HCT116 (cell line): ENCODE measurements around the gene SDK1. TPM values are rescaled to one million over a fixed set of nuclear protein-coding genes. Genes with fewer than 3 reads are reported as not detected.

ENCODE experiments used
- ATAC-seq: fragments of 200-7000 bp; cut with Tn5 transposase; 2 replicates; pipeline ENCODE4 v1.9.1; 2020; ENCODE audit warnings: mild to moderate bottlenecking, moderate library complexity
- BruUV-seq: library from RNA; stranded (reverse); fragments of 400-500 nt; replicated peaks from 2 replicates; lab custom pipeline; 2021; lab: Mats Ljungman, UMichigan
- CTCF ChIA-PET: fragments of 300-600 bp; sonication (Branson Sonifier 250); formaldehyde crosslinking; loops from one replicate; lab custom pipeline; 2021; ENCODE audit warnings: antibody characterized with exemption; lab: Charles Lee
- POLR2A ChIA-PET: fragments of 300-600, 350-600 bp; sonication (Branson Sonifier 250); formaldehyde crosslinking; loops from one replicate; lab custom pipeline; 2021; ENCODE audit warnings: antibody characterized with exemption; lab: Charles Lee
- RAD21 ChIA-PET, 2 experiments: fragments of 300-600 bp; sonication (Branson Sonifier 250); formaldehyde crosslinking; loops; one replicate each; lab custom pipeline; 2023; ENCODE audit warnings: low total read pairs in 2 of 2; ENCODE audit not compliant: uncharacterized antibody in 2 of 2, unreplicated experiment in 2 of 2, low non-redundant PET in 1 of 2; lab: Charles Lee
- DNase-seq: peaks from one replicate; pipeline ENCODE4 v3.0.0-alpha.2; 2010; ENCODE audit warnings: low read depth, low spot score
- H2AFZ ChIP-seq: fragments of 200-600 bp; shearing (Covaris generic), sonication (generic); 2 replicates; pipeline ENCODE4 v1.6.1; 2017; ENCODE audit warnings: low read depth, mixed run types, mixed read lengths, antibody characterized with exemption, low read length; ENCODE audit not compliant: poor library complexity, severe bottlenecking
- H3K27ac ChIP-seq: 2 replicates; pipeline ENCODE4 v1.5.1; 2012; ENCODE audit warnings: low read depth, low read length
- H3K27me3 ChIP-seq: fragments of 200-600 bp; sonication (generic); 2 replicates; pipeline ENCODE4 v1.6.1; 2016; ENCODE audit warnings: mixed run types, low read length, mixed read lengths; ENCODE audit not compliant: insufficient read depth
- H3K36me3 ChIP-seq, 2 experiments: fragments of 200-500 bp in 1 of 2; fragments of 200-600 bp in 1 of 2; sonication (Bioruptor generic) in 1 of 2; sonication (generic) in 1 of 2; 2 replicates each; pipeline versions ENCODE4 v1.5.1 to v1.6.1; 2014 to 2016; ENCODE audit warnings: low read length in 2 of 2, inconsistent platforms in 1 of 2, mixed read lengths in 1 of 2, mixed run types in 1 of 2; ENCODE audit not compliant: insufficient read depth in 2 of 2, control insufficient read depth in 1 of 2
- H3K4me1 ChIP-seq, 2 experiments: fragments of 200-600 bp in 1 of 2; sonication (generic) in 1 of 2; 2 replicates each; pipeline versions ENCODE4 v1.5.1 to v1.6.1; 2012 to 2017; ENCODE audit warnings: low read length in 2 of 2, inconsistent platforms in 1 of 2, mild to moderate bottlenecking in 1 of 2, mixed read lengths in 1 of 2, mixed run types in 1 of 2, moderate library complexity in 1 of 2; ENCODE audit not compliant: insufficient read depth in 2 of 2, control insufficient read depth in 1 of 2
- H3K4me2 ChIP-seq: fragments of 200-600 bp; sonication (generic); 2 replicates; pipeline ENCODE4 v1.6.1; 2017; ENCODE audit warnings: mixed run types, low read length, mixed read lengths
- H3K4me3 ChIP-seq, 2 experiments: fragments of 200-600 bp in 1 of 2; sonication (generic) in 1 of 2; replicated peaks in 1 of 2; 2 replicates each; pipeline ENCODE4 v1.5.1; 2011 to 2016; ENCODE audit warnings: low read length in 2 of 2, control low read depth in 1 of 2, low read depth in 1 of 2, mild to moderate bottlenecking in 1 of 2, mixed read lengths in 1 of 2, mixed run types in 1 of 2
- H3K79me2 ChIP-seq: fragments of 200-600 bp; sonication (generic); 2 replicates; pipeline ENCODE4 v1.6.1; 2017; ENCODE audit warnings: mild to moderate bottlenecking, mixed run types, low read length, moderate library complexity, mixed read lengths; ENCODE audit not compliant: insufficient read depth
- H3K9ac ChIP-seq: fragments of 200-600 bp; sonication (generic); 2 replicates; pipeline ENCODE4 v1.6.1; 2016; ENCODE audit warnings: low read length, mixed read lengths
- H3K9me2 ChIP-seq: fragments of 200-600 bp; sonication (generic), shearing (Covaris generic); 2 replicates; pipeline ENCODE4 v1.6.1; 2017; ENCODE audit warnings: mixed run types, mild to moderate bottlenecking, moderate library complexity; ENCODE audit not compliant: insufficient read depth
- H3K9me3 ChIP-seq, 2 experiments: fragments of 200-500 bp in 1 of 2; fragments of 200-600 bp in 1 of 2; sonication (Bioruptor generic) in 1 of 2; sonication (generic) in 1 of 2; 2 replicates each; pipeline ENCODE4 v1.6.1; 2014 to 2017; ENCODE audit warnings: low read length in 2 of 2, mixed read lengths in 2 of 2, inconsistent platforms in 1 of 2, low read depth in 1 of 2, mild to moderate bottlenecking in 1 of 2, mixed run types in 1 of 2, moderate library complexity in 1 of 2; ENCODE audit not compliant: control insufficient read depth in 1 of 2, insufficient read depth in 1 of 2
- H4K20me1 ChIP-seq: fragments of 200-600 bp; sonication (generic), shearing (Covaris generic); 2 replicates; pipeline ENCODE4 v1.6.1; 2017; ENCODE audit warnings: mixed run types, mild to moderate bottlenecking, moderate library complexity; ENCODE audit not compliant: insufficient read depth
- ATF3 ChIP-seq: IDR thresholded peaks from 2 replicates; pipeline ENCODE4 v1.6.1; 2012
- CEBPB ChIP-seq: IDR thresholded peaks from 2 replicates; pipeline ENCODE4 v1.6.1; 2012; ENCODE audit warnings: low read depth
- EGR1 ChIP-seq: IDR thresholded peaks from 2 replicates; pipeline ENCODE4 v1.6.1; 2012; ENCODE audit warnings: low read depth
- ELF1 ChIP-seq: IDR thresholded peaks from 2 replicates; pipeline ENCODE4 v1.6.1; 2012; ENCODE audit warnings: low read depth, borderline replicate concordance
- EZH2 ChIP-seq: fragments of 200-600 bp; sonication (generic); IDR thresholded peaks from 2 replicates; pipeline ENCODE4 v1.6.1; 2017; ENCODE audit warnings: antibody characterized with exemption, mixed run types
- EZH2phosphoT487 ChIP-seq: fragments of 200-600 bp; IDR thresholded peaks from 2 replicates; pipeline ENCODE4 v1.6.1; 2018; ENCODE audit warnings: antibody characterized with exemption, borderline replicate concordance
- FOSL1 ChIP-seq: IDR thresholded peaks from 2 replicates; pipeline ENCODE4 v1.6.1; 2012; ENCODE audit warnings: low read depth
- JUND ChIP-seq: IDR thresholded peaks from 2 replicates; pipeline ENCODE4 v1.6.1; 2012
- POLR2A ChIP-seq: IDR thresholded peaks from 2 replicates; pipeline ENCODE4 v1.7.0; 2011; ENCODE audit warnings: borderline replicate concordance; ENCODE audit not compliant: insufficient read depth, insufficient read length; ENCODE audit errors: extremely low read depth
- POLR2AphosphoS5 ChIP-seq: IDR thresholded peaks from 2 replicates; pipeline ENCODE4 v1.6.1; 2011; ENCODE audit warnings: mild to moderate bottlenecking, low read depth, low read length, moderate library complexity
- RAD21 ChIP-seq: IDR thresholded peaks from 2 replicates; pipeline ENCODE4 v1.6.1; 2012; ENCODE audit warnings: low read depth, mild to moderate bottlenecking
- REST ChIP-seq: IDR thresholded peaks from 2 replicates; pipeline ENCODE4 v1.6.1; 2012; ENCODE audit warnings: low read depth
- SP1 ChIP-seq: IDR thresholded peaks from 2 replicates; pipeline ENCODE4 v1.6.1; 2012; ENCODE audit warnings: low read depth
- SRF ChIP-seq: IDR thresholded peaks from 2 replicates; pipeline ENCODE4 v1.6.1; 2012; ENCODE audit warnings: low read depth
- TCF7L2 ChIP-seq: IDR thresholded peaks from 2 replicates; pipeline ENCODE4 v1.7.0; 2011; ENCODE audit warnings: borderline replicate concordance, inconsistent platforms; ENCODE audit not compliant: insufficient read depth, insufficient read length; ENCODE audit errors: extremely low read depth
- ZFX ChIP-seq: fragments of 450-650 bp; IDR thresholded peaks from 2 replicates; pipeline ENCODE4 v1.6.1; 2017
- ZNF274 ChIP-seq: fragments of 200-500 bp; sonication (Bioruptor generic); IDR thresholded peaks from 2 replicates; pipeline ENCODE4 v1.6.1; 2014; ENCODE audit warnings: mild to moderate bottlenecking, low read depth, low read length, inconsistent platforms
- intact Hi-C: fragments of 100-400 bp; cut with micrococcal nuclease; formaldehyde crosslinking; loops from 2 replicates; pipeline ENCODE4 v1.10.0; 2022
- total RNA-seq: library from RNA; stranded (reverse); gene quantifications from one replicate; pipeline ENCODE4 v1.2.1, GENCODE V29; 2021; ENCODE audit not compliant: unreplicated experiment
- TF ChIP-seq, protein P1 (sequence below), 3 experiments: fragments of 200-600 bp in 1 of 3; sonication (generic) in 1 of 3; IDR thresholded peaks in 2 of 3; conservative IDR thresholded peaks in 1 of 3; 2 replicates each; pipeline ENCODE4 v1.5.1; 2012 to 2017; ENCODE audit warnings: low read depth in 2 of 3, low read length in 2 of 3, antibody characterized with exemption in 1 of 3, borderline replicate concordance in 1 of 3, control low read depth in 1 of 3, mild to moderate bottlenecking in 1 of 3, mixed read lengths in 1 of 3, mixed run types in 1 of 3, moderate library complexity in 1 of 3; ENCODE audit not compliant: insufficient read depth in 1 of 3

SDK1 gene
- total RNA-seq, 1 experiment from 2014 or later: 0.05 TPM

- H3K36me3 ChIP-seq: no peaks in the 10 kb centered on the region
- H3K79me2 ChIP-seq: no peaks in the 10 kb centered on the region
- H3K27me3 ChIP-seq: peaks cover 24% of the 10 kb centered on the region; the same call in 1 of the 2 replicates
- no TSS peak for BruUV-seq
- DNase-seq: no peak
- RAD21 ChIA-PET: no interaction called here
- H3K9me3 ChIP-seq: no peaks in the 10 kb centered on the region
- H4K20me1 ChIP-seq: no peaks in the 10 kb centered on the region; the same call in 1 of the 2 replicates
- H3K4me3 ChIP-seq: no peak overlapping the region
- POLR2A ChIA-PET: interaction anchor here (0.6 kb wide), 1 partner anchor 588 kb away, joined by 3 read pairs; no protein-coding TSS in a partner anchor
- H3K4me1 ChIP-seq: no peaks in the 10 kb centered on the region
- no peak overlapping the region for H2AFZ ChIP-seq
- no peak overlapping the region for H3K4me2 ChIP-seq
- H3K27ac ChIP-seq: no peak overlapping the region
- TF ChIP-seq JUND: no peak
- TF ChIP-seq SRF: no peak
- TF ChIP-seq FOSL1: no peak
- no peak for TF ChIP-seq EZH2phosphoT487
- TF ChIP-seq CEBPB: no peak
- no peak for TF ChIP-seq SP1
- TF ChIP-seq POLR2AphosphoS5: no peak
- TF ChIP-seq RAD21: no peak
- TF ChIP-seq POLR2A: no peak
- TF ChIP-seq EZH2: no peak
- no peak for TF ChIP-seq REST
- no peak for TF ChIP-seq EGR1
- TF ChIP-seq ATF3: no peak
- TF ChIP-seq TCF7L2: no peak
- no peak for TF ChIP-seq ZFX
- no peak for TF ChIP-seq ELF1
- TF ChIP-seq, protein P1, sequence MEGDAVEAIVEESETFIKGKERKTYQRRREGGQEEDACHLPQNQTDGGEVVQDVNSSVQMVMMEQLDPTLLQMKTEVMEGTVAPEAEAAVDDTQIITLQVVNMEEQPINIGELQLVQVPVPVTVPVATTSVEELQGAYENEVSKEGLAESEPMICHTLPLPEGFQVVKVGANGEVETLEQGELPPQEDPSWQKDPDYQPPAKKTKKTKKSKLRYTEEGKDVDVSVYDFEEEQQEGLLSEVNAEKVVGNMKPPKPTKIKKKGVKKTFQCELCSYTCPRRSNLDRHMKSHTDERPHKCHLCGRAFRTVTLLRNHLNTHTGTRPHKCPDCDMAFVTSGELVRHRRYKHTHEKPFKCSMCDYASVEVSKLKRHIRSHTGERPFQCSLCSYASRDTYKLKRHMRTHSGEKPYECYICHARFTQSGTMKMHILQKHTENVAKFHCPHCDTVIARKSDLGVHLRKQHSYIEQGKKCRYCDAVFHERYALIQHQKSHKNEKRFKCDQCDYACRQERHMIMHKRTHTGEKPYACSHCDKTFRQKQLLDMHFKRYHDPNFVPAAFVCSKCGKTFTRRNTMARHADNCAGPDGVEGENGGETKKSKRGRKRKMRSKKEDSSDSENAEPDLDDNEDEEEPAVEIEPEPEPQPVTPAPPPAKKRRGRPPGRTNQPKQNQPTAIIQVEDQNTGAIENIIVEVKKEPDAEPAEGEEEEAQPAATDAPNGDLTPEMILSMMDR (IDR thresholded peaks at IDR 0.05 in 2 of 3, conservative IDR thresholded peaks at IDR 0.05 in 1 of 3; ENCODE audit: borderline replicate concordance in 1 of 3, insufficient read depth in 1 of 3, low read depth in 2 of 3, low read length in 2 of 3): no peak
- no peak for TF ChIP-seq ZNF274
- TF ChIP-seq, all 23 proteins: peak for 0
- no peaks in the 10 kb centered on the region for H3K9me2 ChIP-seq
- intact Hi-C loops: no loop called here
- ATAC-seq: no peak
- no peak overlapping the region for H3K9ac ChIP-seq
- CTCF ChIA-PET: no interaction called here
Measured at GRCh38 chr7:3463696-3464095, 162.6 kb downstream of the SDK1 start.
